Caco-2 (cell line): ENCODE results near the gene PPEF2. TPM values are rescaled to one million over a fixed set of nuclear protein-coding genes. Genes with fewer than 3 reads are reported as not detected.

Source experiments
- BruUV-seq: library from RNA; stranded (reverse); fragments of 400-500 nt; replicated peaks from 2 replicates; lab custom pipeline; 2021; lab: Mats Ljungman, UMichigan
- CTCF ChIA-PET: fragments of 300-600 bp; sonication (Branson Sonifier 250); formaldehyde crosslinking; loops from one replicate; lab custom pipeline; 2022; ENCODE audit warnings: antibody characterized with exemption; lab: Charles Lee
- POLR2A ChIA-PET: fragments of 300-600 bp; sonication (Branson Sonifier 250); formaldehyde crosslinking; loops from one replicate; lab custom pipeline; 2022; ENCODE audit warnings: antibody characterized with exemption; lab: Charles Lee
- DNase-seq, 2 experiments: peaks; one replicate each; pipeline versions ENCODE4 v3.0.0 to v3.0.0-alpha.2; 2020 to 2022
- H3K27me3 ChIP-seq: replicated peaks from 2 replicates; pipeline ENCODE4 v1.6.0; 2011; ENCODE audit warnings: low read length; ENCODE audit not compliant: control insufficient read depth, insufficient read depth
- H3K36me3 ChIP-seq: 2 replicates; pipeline ENCODE4 v1.5.1; 2011; ENCODE audit warnings: low read length; ENCODE audit not compliant: control insufficient read depth, insufficient read depth
- H3K4me1 ChIP-seq: fragments of 250-450 bp; sonication (Bioruptor Pico); 2 replicates; pipeline ENCODE4 v1.5.1; 2020; ENCODE audit warnings: mild to moderate bottlenecking
- H3K4me3 ChIP-seq: 2 replicates; pipeline ENCODE4 v1.5.1; 2011; ENCODE audit warnings: low read depth, mild to moderate bottlenecking, control low read depth, low read length
- H3K9me3 ChIP-seq: fragments of 250-450 bp; sonication (Bioruptor Pico); 2 replicates; pipeline ENCODE4 v1.5.1; 2020; ENCODE audit warnings: mild to moderate bottlenecking, moderate library complexity
- H3K27ac Mint-ChIP-seq: one replicate; pipeline ENCODE4 v1.8.0; 2022; ENCODE audit warnings: mixed read lengths; ENCODE audit not compliant: unreplicated experiment
- H3K27me3 Mint-ChIP-seq: one replicate; pipeline ENCODE4 v1.8.0; 2022; ENCODE audit warnings: mixed read lengths; ENCODE audit not compliant: insufficient read depth, unreplicated experiment
- H3K36me3 Mint-ChIP-seq: one replicate; pipeline ENCODE4 v1.8.0; 2022; ENCODE audit warnings: mild to moderate bottlenecking, mixed read lengths; ENCODE audit not compliant: insufficient read depth, unreplicated experiment
- H3K4me1 Mint-ChIP-seq: one replicate; pipeline ENCODE4 v1.8.0; 2022; ENCODE audit warnings: low read depth, mixed read lengths; ENCODE audit not compliant: unreplicated experiment
- H3K4me3 Mint-ChIP-seq: one replicate; pipeline ENCODE4 v1.8.0; 2022; ENCODE audit warnings: mild to moderate bottlenecking, moderate library complexity, mixed read lengths; ENCODE audit not compliant: unreplicated experiment
- H3K9me3 Mint-ChIP-seq: one replicate; pipeline ENCODE4 v1.8.0; 2022; ENCODE audit warnings: mixed read lengths; ENCODE audit not compliant: unreplicated experiment
- CTCF ChIP-seq, 2 experiments: fragments of 200-600 bp in 1 of 2; IDR thresholded peaks; 1 replicate in 1 of 2; 2 replicates in 1 of 2; pipeline versions ENCODE4 v1.5.1 to v1.8.0; 2011 to 2022; ENCODE audit warnings: antibody characterized with exemption in 1 of 2, control low read depth in 1 of 2, inconsistent platforms in 1 of 2, low read depth in 1 of 2, low read length in 1 of 2, mild to moderate bottlenecking in 1 of 2, moderate library complexity in 1 of 2; ENCODE audit not compliant: insufficient read depth in 1 of 2, severe bottlenecking in 1 of 2, unreplicated experiment in 1 of 2
- intact Hi-C: fragments of 100-400 bp; cut with micrococcal nuclease; formaldehyde crosslinking; loops from one replicate; pipeline ENCODE4 v1.10.0; 2022; ENCODE audit not compliant: unreplicated experiment
- total RNA-seq: library from RNA; stranded (reverse); gene quantifications from 2 replicates; pipeline ENCODE4 v1.2.3, GENCODE V29; 2022

The PPEF2 gene
- total RNA-seq, 1 experiment from 2014 or later, result not detected

- Histone ChIP-seq H3K9me3 (no peaks in the 10 kb centered on the region), H3K36me3 (no peaks in the 10 kb centered on the region), H3K27me3 (no peaks in the 10 kb centered on the region), H3K4me1 (no peaks in the 10 kb centered on the region), H3K4me3 (no peak overlapping the region)
- H3K27ac Mint-ChIP-seq, result no peak overlapping the region
- intact Hi-C loops, result no loop called here
- no peaks in the 10 kb centered on the region for H3K36me3 Mint-ChIP-seq
- H3K4me3 Mint-ChIP-seq, result no peak overlapping the region
- H3K4me1 Mint-ChIP-seq, result no peaks in the 10 kb centered on the region
- ChIA-PET POLR2A (no interaction called here), CTCF (no interaction called here)
- no TSS peak for BruUV-seq
- no peak for TF ChIP-seq CTCF (IDR thresholded peaks at IDR 0.05; ENCODE audit: insufficient read depth in 1 of 2, low read depth in 1 of 2, low read length in 1 of 2, severe bottlenecking in 1 of 2, unreplicated experiment in 1 of 2)
- no peaks in the 10 kb centered on the region for H3K9me3 Mint-ChIP-seq
- H3K27me3 Mint-ChIP-seq, result no peaks in the 10 kb centered on the region
- no peak for DNase-seq
Measured at GRCh38 chr4:75881476-75881875, 20.8 kb downstream of the PPEF2 start.

GRCh38 chr4:75880278-75880677 is 22.0 kb downstream of the PPEF2 start:
- BruUV-seq, result no TSS peak
- Mint-ChIP-seq H3K4me3 (no peak overlapping the region), H3K27me3 (no peaks in the 10 kb centered on the region), H3K27ac (no peak overlapping the region), H3K36me3 (no peaks in the 10 kb centered on the region), H3K4me1 (no peaks in the 10 kb centered on the region), H3K9me3 (no peaks in the 10 kb centered on the region)
- Histone ChIP-seq H3K9me3 (no peaks in the 10 kb centered on the region), H3K4me3 (no peak overlapping the region), H3K27me3 (no peaks in the 10 kb centered on the region), H3K36me3 (no peaks in the 10 kb centered on the region), H3K4me1 (no peaks in the 10 kb centered on the region)
- intact Hi-C loops, result no loop called here
- ChIA-PET CTCF (no interaction called here), POLR2A (no interaction called here)
- DNase-seq, result no peak
- no peak for TF ChIP-seq CTCF (IDR thresholded peaks at IDR 0.05; ENCODE audit: insufficient read depth in 1 of 2, low read depth in 1 of 2, low read length in 1 of 2, severe bottlenecking in 1 of 2, unreplicated experiment in 1 of 2)

- no peaks in the 10 kb centered on the region for H3K9me3 ChIP-seq
- H3K4me3 Mint-ChIP-seq, result no peak overlapping the region
- no TSS peak for BruUV-seq
- no peak for TF ChIP-seq CTCF (IDR thresholded peaks at IDR 0.05; ENCODE audit: insufficient read depth in 1 of 2, low read depth in 1 of 2, low read length in 1 of 2, severe bottlenecking in 1 of 2, unreplicated experiment in 1 of 2)
- no peaks in the 10 kb centered on the region for H3K27me3 Mint-ChIP-seq
- no peaks in the 10 kb centered on the region for H3K27me3 ChIP-seq
- H3K4me3 ChIP-seq, result no peak overlapping the region
- no peak overlapping the region for H3K27ac Mint-ChIP-seq
- H3K36me3 Mint-ChIP-seq, result no peaks in the 10 kb centered on the region
- intact Hi-C loops, result no loop called here
- no peaks in the 10 kb centered on the region for H3K4me1 Mint-ChIP-seq
- ChIA-PET POLR2A (no interaction called here), CTCF (no interaction called here)
- H3K9me3 Mint-ChIP-seq, result no peaks in the 10 kb centered on the region
- H3K4me1 ChIP-seq, result no peaks in the 10 kb centered on the region
- no peak for DNase-seq
- no peaks in the 10 kb centered on the region for H3K36me3 ChIP-seq
Measured at GRCh38 chr4:75878246-75878756, 24.0 kb downstream of the PPEF2 start.
